Posterior cingulate gyrus (tissue), 11 donors: ENCODE measurements around the gene MIF4GD.
"Not testable (repeated sequence)": the region's sequence is repeated elsewhere in the genome, so short reads cannot be mapped to it uniquely, and the experiment has no call there.

Experiments used
- DNase-seq, 10 donors: peaks; one replicate each; pipeline versions ENCODE4 v3.0.0 to v3.0.0-alpha.2; 2020 to 2021; ENCODE audit warnings: mixed read lengths in 3 of 10
- intact Hi-C: fragments of 100-400 bp; cut with DNase I; formaldehyde crosslinking; loops from one replicate; pipeline ENCODE4 v1.15.1; 2023

MIF4GD gene

DNA sequence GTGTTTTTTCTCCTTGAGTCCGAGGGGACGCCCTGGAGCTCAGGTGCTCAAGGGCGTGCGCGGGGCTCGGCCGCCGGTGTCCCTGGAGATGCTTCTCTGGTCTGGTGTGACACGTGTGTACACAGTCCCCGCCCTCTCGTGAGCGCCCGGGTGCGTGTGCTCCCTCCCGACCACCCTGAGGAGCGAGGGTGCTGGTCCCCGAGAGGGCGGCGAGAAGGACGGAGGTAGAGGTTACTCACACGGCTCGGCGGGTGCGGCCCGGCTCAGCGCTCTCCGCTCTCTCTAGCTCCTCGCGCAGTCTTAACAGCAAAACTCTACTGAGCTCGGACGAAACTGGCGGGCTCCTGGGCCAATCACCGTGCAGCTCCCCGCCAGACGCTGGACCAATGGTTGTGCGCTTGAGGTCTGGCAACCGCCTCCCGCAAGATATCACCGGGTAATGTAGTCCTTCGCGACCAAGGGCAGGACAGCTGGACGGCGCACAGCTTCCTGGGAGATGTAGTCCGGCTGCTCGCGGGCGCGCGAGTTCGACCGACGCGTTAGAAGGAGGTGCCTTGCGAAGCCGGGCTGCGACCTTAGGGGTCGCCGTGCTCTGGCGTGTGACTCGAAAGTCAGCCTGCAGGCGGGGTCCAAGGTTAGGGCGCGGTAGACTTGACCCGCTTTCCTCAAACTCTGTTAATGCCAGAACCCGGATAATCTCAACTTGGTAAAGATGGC lies 18.2 kb upstream of the MIF4GD start, which contains the start of gene SLC25A19:
TSS of gene SLC25A19 (minus strand) at position 319 of the 717 bp plus-strand sequence. CDS start 2,669 bp downstream, outside the sequence.
- peak; percentile 98 to 100 (median 98) for DNase-seq
- intact Hi-C loops = loop anchor here (2.0 kb wide), 1 partner anchor 18 kb away; the partner anchor contains the start of gene MIF4GD

GRCh38 chr17:75288770-75289114 lies 17.7 kb upstream of the MIF4GD start:
- intact Hi-C loops = loop anchor here (2.0 kb wide), 1 partner anchor 18 kb away; the partner anchor contains the start of gene MIF4GD
- peak in 3 of 10 donors; percentile 20 to 89 (median 30) for DNase-seq

DNA sequence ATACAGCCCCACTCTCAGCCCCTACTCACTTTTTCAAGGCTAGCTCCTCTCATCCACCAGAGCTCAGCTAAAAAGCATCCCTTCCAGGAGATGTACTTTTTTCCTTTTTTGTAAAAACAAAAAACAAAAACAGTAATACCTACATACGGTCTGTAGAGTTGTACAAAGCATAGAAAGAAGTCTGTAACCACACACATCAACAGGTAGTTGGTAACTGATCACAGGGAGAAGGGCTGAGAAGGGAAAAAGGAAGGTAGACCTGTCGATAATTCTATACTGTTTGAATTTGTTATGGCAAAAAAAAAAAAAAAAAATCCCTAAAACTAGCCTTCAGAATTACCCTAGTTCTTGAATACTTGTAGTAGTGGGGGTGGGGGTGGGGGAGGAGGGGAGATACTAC lies 17.3 kb upstream of the MIF4GD start:
- intact Hi-C loops = loop anchor here (2.0 kb wide), 1 partner anchor 18 kb away; the partner anchor contains the start of gene MIF4GD
- DNase-seq = no peak

DNA sequence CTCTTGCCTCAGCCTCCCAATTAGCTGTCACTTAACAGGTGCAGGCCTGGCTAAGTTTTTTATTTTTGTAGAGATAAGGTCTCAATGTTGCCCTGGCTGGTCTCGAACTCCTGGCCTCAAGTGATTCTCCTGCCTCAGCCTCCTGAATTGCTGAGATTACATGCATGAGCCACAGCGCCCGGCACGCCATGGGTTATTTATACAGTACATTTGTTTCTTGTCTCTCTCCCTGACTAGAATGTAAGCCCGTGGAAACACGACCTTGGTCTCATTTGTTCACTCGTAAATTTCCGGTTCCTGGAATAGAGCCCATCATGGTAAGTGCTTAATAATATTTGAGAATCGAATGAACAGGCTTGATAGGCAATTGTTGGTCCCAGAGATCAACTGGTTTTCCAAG lies 16.2 kb upstream of the MIF4GD start:
- intact Hi-C loops = no loop called here

GRCh38 chr17:75285123-75285522 lies 14.1 kb upstream of the MIF4GD start:
- intact Hi-C loops = no loop called here
- DNase-seq = no peak

More for the DNA sequence above, 16.2 kb upstream of the MIF4GD start:
- DNase-seq = no peak

- intact Hi-C loops = not testable (repeated sequence)
Observed at GRCh38 chr17:75280189-75280588, 9.2 kb upstream of the MIF4GD start.

GRCh38 chr17:75277664-75278071 lies 6.6 kb upstream of the MIF4GD start:
- DNase-seq = no peak
- intact Hi-C loops = no loop called here

More at GRCh38 chr17:75280189-75280588, 9.2 kb upstream of the MIF4GD start:
- not testable (repeated sequence) for DNase-seq

GRCh38 chr17:75273977-75274708 lies 3.1 kb upstream of the MIF4GD start:
- intact Hi-C loops = loop anchor here (5.0 kb wide), 1 partner anchor 133 kb away; the partner anchor contains the start of gene GRB2

DNA sequence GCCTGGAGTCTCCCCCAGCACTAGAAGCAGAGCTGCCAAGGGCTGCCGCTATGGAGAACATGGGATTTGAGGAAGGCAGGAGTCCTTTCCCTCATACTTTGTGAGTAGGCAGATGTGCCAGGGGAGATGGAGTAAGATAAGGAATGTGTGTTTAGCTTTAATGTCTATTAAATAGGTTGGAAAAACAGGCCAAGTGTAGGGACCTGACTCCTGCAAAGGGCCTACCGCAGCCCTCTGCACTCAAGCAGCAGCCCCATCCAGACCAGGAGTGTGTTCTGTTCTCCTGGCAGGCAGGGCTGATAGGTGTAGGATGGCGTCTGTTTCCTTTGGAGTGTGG lies 1.8 kb upstream of the MIF4GD start:
- intact Hi-C loops = loop anchor here (5.0 kb wide), 1 partner anchor 134 kb away; the partner anchor contains the start of gene GRB2
- DNase-seq = peak in 1 of 10 donors; percentile 2

More at GRCh38 chr17:75273977-75274708, 3.1 kb upstream of the MIF4GD start:
- DNase-seq = no peak

GRCh38 chr17:75271955-75272847 lies 1.2 kb upstream of the MIF4GD start:
- intact Hi-C loops = loop anchor here (2.0 to 5.0 kb wide), 3 partner anchors 17 to 135 kb away; partner anchors contain the start of genes GRB2, SLC25A19 and SUMO2
- DNase-seq = peak in 8 of 10 donors; percentile 32 to 89 (median 50)

DNA sequence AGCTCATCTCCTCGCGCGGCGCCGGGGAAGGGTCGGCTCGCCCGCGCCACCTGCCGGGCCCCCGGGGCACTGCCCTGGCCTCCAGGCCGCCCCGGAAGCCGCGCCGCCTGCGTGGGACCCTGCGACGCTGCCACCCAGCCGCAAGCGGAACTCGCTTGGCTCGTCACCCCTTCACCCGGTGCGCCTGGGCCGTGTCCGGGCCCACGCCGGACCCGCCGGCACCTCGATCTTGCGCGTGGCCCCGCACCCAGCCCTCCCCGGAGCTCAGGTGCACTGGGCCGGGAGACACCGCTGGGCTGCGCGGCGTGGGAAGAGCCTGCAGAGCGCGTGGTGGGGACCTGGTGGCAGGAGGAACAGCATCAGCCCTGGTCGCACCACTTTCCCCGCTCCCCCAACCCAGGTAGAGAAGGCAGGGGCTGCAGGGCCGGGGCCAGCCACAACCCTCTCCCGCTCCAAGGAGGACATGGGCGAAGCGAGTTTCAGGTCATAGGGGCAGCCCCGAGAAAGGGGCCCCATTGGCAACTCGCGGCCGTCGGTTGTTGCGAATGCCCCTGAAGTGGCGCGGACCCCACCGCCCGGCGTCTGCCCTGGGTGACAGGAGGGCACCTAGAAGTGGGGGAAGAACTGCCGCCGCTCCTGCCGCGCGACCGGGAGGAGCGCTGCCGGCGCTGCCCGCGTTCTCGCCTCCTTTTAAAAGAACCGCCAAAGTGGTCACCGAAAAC lies 363 bp upstream of the MIF4GD start:
- intact Hi-C loops = loop anchor here (2.0 to 5.0 kb wide), 3 partner anchors 17 to 136 kb away; partner anchors contain the start of genes GRB2, SLC25A19 and SUMO2

GRCh38 chr17:75270218-75270965 lies 639 bp downstream of the MIF4GD start:
- DNase-seq = peak; percentile 23 to 92 (median 41)
- intact Hi-C loops = loop anchor here (2.0 to 5.0 kb wide), 3 partner anchors 18 to 137 kb away; partner anchors contain the start of genes GRB2, SLC25A19 and SUMO2

More for the DNA sequence above, 363 bp upstream of the MIF4GD start:
- peak; percentile 57 to 97 (median 77) for DNase-seq

- no peak for DNase-seq
- intact Hi-C loops = loop anchor here (2.0 to 10.0 kb wide), 5 partner anchors 19 to 137 kb away; partner anchors contain the start of genes GRB2, NUP85, SLC25A19 and SUMO2
Observed at GRCh38 chr17:75269844-75270217, 1.2 kb downstream of the MIF4GD start.

DNA sequence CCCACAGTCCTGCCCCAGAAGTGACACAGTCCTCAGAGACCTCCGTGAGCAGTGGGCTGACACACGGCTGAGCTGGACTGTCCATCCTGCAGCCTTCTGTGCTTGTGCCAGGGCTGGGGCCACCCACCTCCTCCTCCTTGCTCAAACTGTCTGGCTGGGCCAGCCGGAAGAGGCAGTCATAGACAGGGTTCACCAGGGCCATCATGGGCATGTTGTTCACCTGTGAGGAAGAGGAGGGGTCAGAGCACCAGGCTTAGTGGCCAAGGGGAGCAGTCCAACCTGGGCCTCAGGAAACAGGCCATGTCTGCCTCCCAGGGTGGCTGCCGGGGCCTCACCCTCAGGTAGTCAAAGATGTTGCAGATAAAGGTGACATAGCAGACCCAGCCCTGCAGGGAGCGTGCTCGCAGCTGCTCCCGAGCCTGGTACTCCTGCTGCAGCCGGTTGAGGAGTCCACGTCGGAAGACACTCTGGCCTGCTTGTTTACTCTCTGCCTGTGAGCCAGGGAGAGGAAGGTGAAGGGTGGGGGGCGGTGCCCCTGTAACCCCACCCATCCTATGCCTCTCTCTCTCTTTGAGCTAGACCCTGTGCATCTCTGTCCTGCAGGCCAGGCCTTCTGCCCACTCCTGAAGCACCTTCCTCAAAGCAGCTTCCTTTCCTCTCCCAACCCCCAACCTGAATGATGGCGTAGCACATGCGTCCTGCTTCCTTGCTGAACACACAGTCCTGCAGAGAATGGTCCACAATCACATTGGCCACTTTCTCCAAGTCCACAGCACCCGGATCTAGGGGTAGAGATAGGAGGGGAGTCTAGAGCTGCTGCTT lies 3.4 kb downstream of the MIF4GD start:
- DNase-seq = peak in 2 of 10 donors; percentile 4 to 59
- intact Hi-C loops = loop anchor here (2.0 to 10.0 kb wide), 2 partner anchors 25 to 63 kb away; partner anchors contain the start of gene NUP85

DNA sequence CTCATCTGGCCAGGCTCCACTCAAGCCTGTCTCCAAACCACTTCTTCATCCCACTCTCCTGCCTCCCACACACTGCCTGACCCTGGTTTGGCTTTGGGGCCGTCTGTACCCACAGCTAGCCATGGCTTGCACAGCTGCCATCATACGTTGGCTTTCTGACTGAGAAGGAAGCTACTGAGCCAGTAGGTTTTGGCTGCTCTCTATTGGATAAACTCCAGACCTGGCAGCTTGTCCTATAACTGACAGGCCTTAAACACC lies 3.9 kb downstream of the MIF4GD start:
- DNase-seq = peak in 2 of 10 donors; percentile 19 to 75
- intact Hi-C loops = loop anchor here (10.0 kb wide), 1 partner anchor 62 kb away; the partner anchor contains the start of gene NUP85

GRCh38 chr17:75266316-75267152 lies 4.5 kb downstream of the MIF4GD start:
- intact Hi-C loops = loop anchor here (10.0 kb wide), 1 partner anchor 62 kb away; the partner anchor contains the start of gene NUP85

More at GRCh38 chr17:75266316-75267152, 4.5 kb downstream of the MIF4GD start:
- DNase-seq = peak in 8 of 10 donors; percentile 4 to 93 (median 39)
